ENCODE results near the gene FBXL4. TPM values are rescaled to one million over a fixed set of nuclear protein-coding genes. Genes with fewer than 3 reads are reported as not detected.
A peak's percentile ranks its signal among the peaks of the same experiment; 100 is the strongest.

The FBXL4 gene
- total RNA-seq, 6 experiments from 2014 or later: 10.6 to 13.0 (median 12.3) TPM

DNA sequence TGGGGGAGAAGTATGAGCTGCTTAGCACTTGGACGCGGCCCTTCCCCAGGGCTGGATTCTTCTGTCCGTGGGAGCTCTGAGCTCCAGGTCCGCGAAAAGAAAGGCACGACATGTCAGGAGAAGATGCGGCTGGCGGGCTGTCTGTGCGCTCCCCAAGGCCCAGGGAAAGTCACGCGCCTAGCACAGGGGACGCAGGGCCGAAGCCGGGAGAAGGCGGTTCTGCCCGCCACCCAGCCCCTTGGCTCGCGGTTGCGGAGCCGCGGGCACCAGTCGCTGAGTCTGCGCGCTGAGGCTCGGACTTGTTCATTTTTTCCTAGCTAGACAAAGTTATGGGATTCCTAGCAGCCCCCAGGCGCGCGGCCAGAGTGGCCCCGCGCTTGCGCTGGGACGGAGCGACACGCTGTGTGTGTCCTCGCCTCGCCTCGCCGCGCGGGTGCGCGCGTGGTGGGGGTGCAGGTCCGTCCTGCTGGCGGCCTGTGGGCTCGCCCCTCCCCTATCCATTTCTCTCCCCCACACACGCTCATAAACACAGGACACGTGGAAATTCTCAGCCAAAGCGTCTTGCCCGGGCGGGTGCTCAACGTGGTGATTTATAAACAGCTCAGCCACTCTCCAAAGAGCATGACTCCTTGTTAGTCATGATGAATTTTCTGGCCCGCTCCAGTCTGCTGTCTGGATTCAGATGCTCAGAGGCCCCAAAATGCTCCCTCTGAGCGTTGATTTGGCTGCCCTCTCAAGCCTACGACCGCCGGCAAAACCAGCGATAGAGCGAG, 115.3 kb downstream of the FBXL4 start:
- peaks cover 45% of the 10 kb centered on the region for H3K4me1 Mint-ChIP-seq (ENCODE audit: low read depth)
- H3K27me3 Mint-ChIP-seq (ENCODE audit: insufficient read depth): peaks cover 60% of the 10 kb centered on the region
- no peaks in the 10 kb centered on the region for H3K9me3 Mint-ChIP-seq
- peak overlapping the region; percentile 89 for H3K4me3 Mint-ChIP-seq
- no peaks in the 10 kb centered on the region for H3K36me3 Mint-ChIP-seq (ENCODE audit: low read depth)
- TF ChIP-seq, protein P1, sequence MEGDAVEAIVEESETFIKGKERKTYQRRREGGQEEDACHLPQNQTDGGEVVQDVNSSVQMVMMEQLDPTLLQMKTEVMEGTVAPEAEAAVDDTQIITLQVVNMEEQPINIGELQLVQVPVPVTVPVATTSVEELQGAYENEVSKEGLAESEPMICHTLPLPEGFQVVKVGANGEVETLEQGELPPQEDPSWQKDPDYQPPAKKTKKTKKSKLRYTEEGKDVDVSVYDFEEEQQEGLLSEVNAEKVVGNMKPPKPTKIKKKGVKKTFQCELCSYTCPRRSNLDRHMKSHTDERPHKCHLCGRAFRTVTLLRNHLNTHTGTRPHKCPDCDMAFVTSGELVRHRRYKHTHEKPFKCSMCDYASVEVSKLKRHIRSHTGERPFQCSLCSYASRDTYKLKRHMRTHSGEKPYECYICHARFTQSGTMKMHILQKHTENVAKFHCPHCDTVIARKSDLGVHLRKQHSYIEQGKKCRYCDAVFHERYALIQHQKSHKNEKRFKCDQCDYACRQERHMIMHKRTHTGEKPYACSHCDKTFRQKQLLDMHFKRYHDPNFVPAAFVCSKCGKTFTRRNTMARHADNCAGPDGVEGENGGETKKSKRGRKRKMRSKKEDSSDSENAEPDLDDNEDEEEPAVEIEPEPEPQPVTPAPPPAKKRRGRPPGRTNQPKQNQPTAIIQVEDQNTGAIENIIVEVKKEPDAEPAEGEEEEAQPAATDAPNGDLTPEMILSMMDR (IDR thresholded peaks at IDR 0.05): no peak
- peak; percentile 76 for DNase-seq
- H3K27ac Mint-ChIP-seq: peak overlapping the region; percentile 11

DNA sequence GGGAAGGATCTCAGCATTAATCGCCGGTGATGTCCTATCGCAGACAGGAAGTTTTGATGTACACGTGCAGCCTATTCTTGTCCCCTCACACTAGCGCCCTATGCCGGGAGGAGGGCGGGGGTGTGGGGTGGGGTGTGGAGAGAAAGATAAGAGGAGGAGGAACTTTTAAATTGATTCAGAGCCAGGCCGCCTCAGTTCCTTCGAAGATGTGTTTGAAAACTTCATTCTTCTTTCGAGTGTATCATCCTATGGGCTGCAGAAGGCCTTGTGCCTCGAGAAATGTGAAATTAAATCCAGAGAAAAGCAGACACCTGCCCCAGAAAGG, 115.8 kb downstream of the FBXL4 start:
- TF ChIP-seq, protein P1 (IDR thresholded peaks at IDR 0.05): no peak
- no peak overlapping the region for H3K27ac Mint-ChIP-seq
- DNase-seq: no peak
- no peaks in the 10 kb centered on the region for H3K36me3 Mint-ChIP-seq (ENCODE audit: low read depth)
- H3K4me3 Mint-ChIP-seq: peak overlapping the region; percentile 89
- no peaks in the 10 kb centered on the region for H3K9me3 Mint-ChIP-seq
- H3K27me3 Mint-ChIP-seq (ENCODE audit: insufficient read depth): peaks cover 62% of the 10 kb centered on the region
- peaks cover 45% of the 10 kb centered on the region for H3K4me1 Mint-ChIP-seq (ENCODE audit: low read depth)

DNA sequence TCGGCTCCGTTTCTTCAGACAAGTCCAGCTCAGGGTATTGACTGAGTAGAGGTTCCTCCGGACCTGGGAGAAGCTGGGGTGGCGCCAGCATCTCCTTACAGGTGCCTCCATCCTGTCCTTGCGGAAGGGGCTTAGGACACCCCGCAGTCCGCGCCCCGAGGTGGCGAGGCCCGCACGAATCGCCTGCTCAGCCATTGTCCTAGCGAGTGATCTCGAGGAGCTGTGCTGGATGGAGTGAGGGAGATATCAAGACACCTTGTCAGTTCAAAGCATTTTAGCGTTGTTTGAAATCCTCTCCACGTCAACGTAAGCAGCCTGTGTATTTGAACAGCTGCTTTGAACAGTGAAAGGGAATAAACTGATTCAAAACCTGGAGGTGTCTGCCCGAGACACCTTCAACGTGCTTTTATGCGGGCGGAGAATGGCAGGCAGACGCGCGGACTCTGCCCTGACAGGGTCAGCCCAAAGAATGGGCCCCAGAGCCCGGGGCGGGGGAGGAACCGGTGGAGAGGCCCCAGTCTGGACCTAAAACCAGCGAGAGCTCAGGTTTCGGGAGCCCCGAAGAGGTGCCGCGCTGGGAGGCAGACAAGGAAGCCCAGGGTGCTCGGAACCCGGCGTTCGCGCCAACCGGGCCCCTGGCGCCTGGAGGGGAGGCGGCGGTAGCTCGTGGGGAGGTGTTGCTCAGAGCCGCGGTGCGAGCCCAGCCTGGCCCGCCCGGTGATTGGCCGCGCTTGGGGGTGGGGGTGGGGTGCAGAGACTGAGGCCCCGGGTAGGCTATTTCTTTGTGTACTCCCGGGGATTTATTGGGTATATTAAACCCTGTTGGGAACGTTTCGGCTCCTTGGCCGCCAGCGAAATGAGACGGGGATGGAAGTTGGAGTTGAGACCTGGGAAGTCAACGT, 116.4 kb downstream of the FBXL4 start:
- H3K4me1 Mint-ChIP-seq (ENCODE audit: low read depth): peaks cover 44% of the 10 kb centered on the region
- no peak overlapping the region for H3K27ac Mint-ChIP-seq
- no peaks in the 10 kb centered on the region for H3K9me3 Mint-ChIP-seq
- no peak for DNase-seq
- TF ChIP-seq, protein P1 (IDR thresholded peaks at IDR 0.05): no peak
- no peaks in the 10 kb centered on the region for H3K36me3 Mint-ChIP-seq (ENCODE audit: low read depth)
- peaks cover 63% of the 10 kb centered on the region for H3K27me3 Mint-ChIP-seq (ENCODE audit: insufficient read depth)
- H3K4me3 Mint-ChIP-seq: peak overlapping the region; percentile 42; the same call in 1 of the 2 replicates

DNA sequence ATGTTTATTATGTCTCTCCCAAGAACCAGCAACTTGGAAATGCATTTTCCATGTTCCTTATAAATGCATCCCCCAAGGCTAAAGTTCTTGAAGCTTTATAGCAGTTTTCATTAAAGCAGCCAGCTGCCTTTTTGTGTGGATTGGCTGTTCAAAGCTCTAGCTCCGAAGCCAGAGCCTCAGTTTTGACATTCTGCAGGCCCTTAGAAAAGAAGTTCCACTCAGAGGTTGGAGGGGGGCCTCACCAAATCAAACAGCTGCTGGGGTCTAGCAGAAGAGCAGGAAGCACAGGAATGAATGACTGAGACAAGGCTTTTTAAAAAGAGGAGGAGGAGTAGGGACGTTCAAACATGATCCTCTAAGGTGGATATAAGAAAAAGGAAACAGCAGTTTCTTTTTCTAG, 117.6 kb downstream of the FBXL4 start:
- Mint-ChIP-seq H3K27ac (no peak overlapping the region), H3K27me3 (ENCODE audit: insufficient read depth) (peaks cover 66% of the 10 kb centered on the region), H3K4me1 (ENCODE audit: low read depth) (peaks cover 36% of the 10 kb centered on the region)

DNA sequence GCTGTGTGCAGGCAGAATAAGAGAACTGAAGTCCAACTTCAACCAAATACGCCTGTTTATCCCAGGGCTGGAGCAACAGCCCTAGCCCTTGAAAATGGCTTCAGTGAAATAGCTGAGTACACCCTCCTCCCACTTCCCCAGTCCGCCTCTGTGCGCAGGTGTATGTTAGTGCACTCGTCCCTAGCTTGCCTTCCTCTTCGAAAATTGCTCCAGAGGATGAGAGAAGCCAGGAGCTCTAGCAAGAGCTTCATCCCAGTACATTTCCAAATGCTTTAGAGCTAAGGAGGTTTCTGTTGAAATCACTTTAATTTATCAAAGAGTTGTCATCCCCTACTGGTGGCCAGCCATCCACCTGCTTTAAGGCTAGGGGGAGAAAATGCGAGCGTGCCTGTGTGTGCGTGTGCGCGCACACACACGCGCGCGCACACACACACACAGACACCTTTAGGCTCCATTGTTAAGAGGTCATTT, 118.8 kb downstream of the FBXL4 start:
- Mint-ChIP-seq H3K36me3 (ENCODE audit: low read depth) (no peaks in the 10 kb centered on the region), H3K27ac (no peak overlapping the region), H3K4me3 (no peak overlapping the region), H3K27me3 (ENCODE audit: insufficient read depth) (peaks cover 72% of the 10 kb centered on the region), H3K4me1 (ENCODE audit: low read depth) (peaks cover 29% of the 10 kb centered on the region), H3K9me3 (no peaks in the 10 kb centered on the region)
- DNase-seq: no peak
- TF ChIP-seq, protein P1 (IDR thresholded peaks at IDR 0.05): no peak

More for the DNA sequence above, 117.6 kb downstream of the FBXL4 start:
- Mint-ChIP-seq H3K4me3 (no peak overlapping the region), H3K9me3 (no peaks in the 10 kb centered on the region), H3K36me3 (ENCODE audit: low read depth) (no peaks in the 10 kb centered on the region)
- TF ChIP-seq, protein P1 (IDR thresholded peaks at IDR 0.05): no peak
- no peak for DNase-seq

Measured in HFFc6 (cell line).